SK-N-SH (cell line): ENCODE measurements around the gene TGFA. TPM values are rescaled to one million over a fixed set of nuclear protein-coding genes. Genes with fewer than 3 reads are reported as not detected.

Experiments used
- CTCF ChIA-PET: fragments of 300-600, 350-600 bp; formaldehyde crosslinking; extraction: SDS; loops from one replicate; lab custom pipeline; 2021; lab: Yijun Ruan, JAX
- POLR2A ChIA-PET: fragments of 350-600 bp; sonication (Branson Sonifier 250); formaldehyde crosslinking; extraction: SDS; loops from one replicate; lab custom pipeline; 2020; ENCODE audit warnings: antibody characterized with exemption, inconsistent platforms; lab: Yijun Ruan, JAX
- DNase-seq: peaks from one replicate; pipeline ENCODE4 v3.0.0; 2012
- H2AFZ ChIP-seq: fragments of 200-600 bp; sonication (generic); 2 replicates; pipeline ENCODE4 v1.8.1; 2016; ENCODE audit warnings: antibody characterized with exemption, mild to moderate bottlenecking, low read depth
- H3F3A ChIP-seq: fragments of 200-600 bp; sonication (generic); replicated peaks from 2 replicates; pipeline ENCODE3; 2016; ENCODE audit warnings: antibody characterized with exemption, mild to moderate bottlenecking; ENCODE audit not compliant: insufficient read depth
- H3K27ac ChIP-seq, 2 experiments: fragments of 200-500 bp in 1 of 2; fragments of 200-600 bp in 1 of 2; sonication (Bioruptor generic) in 1 of 2; sonication (generic), shearing (Covaris generic) in 1 of 2; 2 replicates each; pipeline versions ENCODE4 v1.5.1 to v1.6.1; 2014 to 2016; ENCODE audit warnings: low read depth in 2 of 2, inconsistent platforms in 1 of 2, low read length in 1 of 2, mild to moderate bottlenecking in 1 of 2, mixed read lengths in 1 of 2
- H3K27me3 ChIP-seq: fragments of 200-600 bp; sonication (generic), shearing (Covaris generic); 2 replicates; pipeline ENCODE4 v1.6.1; 2016; ENCODE audit warnings: mixed run types; ENCODE audit not compliant: insufficient read depth
- H3K36me3 ChIP-seq, 2 experiments: fragments of 200-500 bp in 1 of 2; fragments of 200-600 bp in 1 of 2; sonication (Bioruptor generic) in 1 of 2; sonication (generic) in 1 of 2; replicated peaks in 1 of 2; 2 replicates each; pipeline versions ENCODE3 to v1.5.1; 2014 to 2016; ENCODE audit warnings: low read length in 1 of 2, mild to moderate bottlenecking in 1 of 2; ENCODE audit not compliant: insufficient read depth in 2 of 2, control insufficient read depth in 1 of 2
- H3K4me1 ChIP-seq, 2 experiments: fragments of 200-500 bp in 1 of 2; fragments of 200-600 bp in 1 of 2; sonication (Bioruptor generic) in 1 of 2; sonication (generic), shearing (Covaris generic) in 1 of 2; 2 replicates each; pipeline versions ENCODE4 v1.5.1 to v1.6.1; 2014 to 2016; ENCODE audit warnings: low read depth in 1 of 2, low read length in 1 of 2, mixed run types in 1 of 2; ENCODE audit not compliant: insufficient read depth in 2 of 2, control insufficient read depth in 1 of 2
- H3K4me2 ChIP-seq: fragments of 200-600 bp; sonication (generic), shearing (Covaris generic); 2 replicates; pipeline ENCODE4 v1.6.1; 2017; ENCODE audit warnings: mixed run types
- H3K4me3 ChIP-seq, 2 experiments: fragments of 200-500 bp in 1 of 2; fragments of 200-600 bp in 1 of 2; sonication (Bioruptor generic) in 1 of 2; sonication (generic), shearing (Covaris generic) in 1 of 2; 2 replicates each; pipeline versions ENCODE4 v1.5.1 to v1.8.1; 2014 to 2016; ENCODE audit warnings: low read depth in 2 of 2, inconsistent platforms in 1 of 2, low read length in 1 of 2, mild to moderate bottlenecking in 1 of 2, mixed read lengths in 1 of 2, moderate library complexity in 1 of 2
- H3K79me2 ChIP-seq: fragments of 200-600 bp; sonication (generic); 2 replicates; pipeline ENCODE4 v1.8.1; 2017; ENCODE audit warnings: mild to moderate bottlenecking; ENCODE audit not compliant: insufficient read depth
- H3K9ac ChIP-seq: fragments of 200-600 bp; sonication (generic); 2 replicates; pipeline ENCODE4 v1.6.1; 2017; ENCODE audit warnings: mixed run types
- H3K9me2 ChIP-seq: fragments of 200-600 bp; sonication (generic); 2 replicates; pipeline ENCODE4 v1.6.1; 2017; ENCODE audit warnings: mixed run types
- H3K9me3 ChIP-seq: fragments of 200-600 bp; sonication (generic); 2 replicates; pipeline ENCODE4 v1.6.1; 2017; ENCODE audit warnings: mixed run types, mild to moderate bottlenecking, moderate library complexity
- H4K20me1 ChIP-seq: fragments of 200-600 bp; sonication (generic); 2 replicates; pipeline ENCODE4 v1.6.1; 2017; ENCODE audit warnings: mild to moderate bottlenecking, mixed run types; ENCODE audit not compliant: insufficient read depth
- EP300 ChIP-seq, 2 experiments: IDR thresholded peaks; 2 replicates each; pipeline versions ENCODE4 v1.4.0 to v1.6.1; 2012; ENCODE audit warnings: borderline replicate concordance in 1 of 2, low read depth in 1 of 2, low read length in 1 of 2
- FOXM1 ChIP-seq: IDR thresholded peaks from 2 replicates; pipeline ENCODE4 v1.4.0; 2012; ENCODE audit warnings: low read depth, mild to moderate bottlenecking
- GABPA ChIP-seq: IDR thresholded peaks from 2 replicates; pipeline ENCODE4 v1.4.0; 2012; ENCODE audit warnings: low read depth, mild to moderate bottlenecking
- JUND ChIP-seq: IDR thresholded peaks from 2 replicates; pipeline ENCODE4 v1.4.0; 2012
- MEF2A ChIP-seq: IDR thresholded peaks from 2 replicates; pipeline ENCODE4 v1.4.0; 2012; ENCODE audit warnings: low read depth, borderline replicate concordance
- MXI1 ChIP-seq: IDR thresholded peaks from 2 replicates; pipeline ENCODE4 v1.6.1; 2012; ENCODE audit warnings: mild to moderate bottlenecking, low read depth, low read length, improper control_type of control experiment
- POLR2AphosphoS5 ChIP-seq: IDR thresholded peaks from 2 replicates; pipeline ENCODE4 v1.6.1; 2012; ENCODE audit warnings: low read depth, low read length
- RCOR1 ChIP-seq: fragments of 150-350 bp; IDR thresholded peaks from 2 replicates; pipeline ENCODE4 v1.6.1; 2017; ENCODE audit warnings: antibody characterized with exemption, low read length
- RFX5 ChIP-seq: IDR thresholded peaks from 2 replicates; pipeline ENCODE4 v1.6.1; 2012; ENCODE audit warnings: mild to moderate bottlenecking, improper control_type of control experiment, low read length
- RXRA ChIP-seq: IDR thresholded peaks from 2 replicates; pipeline ENCODE4 v1.4.0; 2012; ENCODE audit warnings: low read depth, mild to moderate bottlenecking, borderline replicate concordance
- SIN3A ChIP-seq: IDR thresholded peaks from 2 replicates; pipeline ENCODE4 v1.6.1; 2012; ENCODE audit warnings: low read depth, mild to moderate bottlenecking, low read length, moderate library complexity, borderline replicate concordance
- TAF1 ChIP-seq: IDR thresholded peaks from 2 replicates; pipeline ENCODE4 v1.6.1; 2012; ENCODE audit warnings: low read depth, mild to moderate bottlenecking, low read length, moderate library complexity, borderline replicate concordance
- TEAD4 ChIP-seq: IDR thresholded peaks from 2 replicates; pipeline ENCODE4 v1.4.0; 2012; ENCODE audit warnings: mild to moderate bottlenecking, borderline replicate concordance; ENCODE audit not compliant: insufficient read depth
- YY1 ChIP-seq: IDR thresholded peaks from 2 replicates; pipeline ENCODE4 v1.4.0; 2012; ENCODE audit warnings: low read depth, mild to moderate bottlenecking
- WGBS: methylation state at CpG from one replicate; pipeline ENCODE4 v1.1.6; 2017; ENCODE audit warnings: low lambda C conversion rate; 5-methylcytosine and 5-hydroxymethylcytosine counted together
- polyA plus RNA-seq, 3 experiments: library from polyadenylated mRNA; depleted of rRNA; stranded (reverse); fragments of >200 nt; gene quantifications; 2 replicates each; pipeline ENCODE4 v1.2.3, GENCODE V29; 2012
- TF ChIP-seq, protein P1 (sequence below): IDR thresholded peaks from 2 replicates; pipeline ENCODE4 v1.4.0; 2012; ENCODE audit warnings: low read depth, borderline replicate concordance
- TF ChIP-seq, protein P2 (sequence below): IDR thresholded peaks from 2 replicates; pipeline ENCODE4 v1.4.0; 2012; ENCODE audit warnings: low read depth
- TF ChIP-seq, protein P3 (sequence below): fragments of 200-600 bp; sonication (generic); IDR thresholded peaks from 2 replicates; pipeline ENCODE4 v1.6.1; 2017; ENCODE audit warnings: antibody characterized with exemption, mild to moderate bottlenecking, moderate library complexity
- TF ChIP-seq, protein P4 (sequence below): fragments of 150-350 bp; IDR thresholded peaks from 2 replicates; pipeline ENCODE4 v1.6.1; 2016; ENCODE audit warnings: mild to moderate bottlenecking, low read depth, low read length
- TF ChIP-seq, protein P5 (sequence below): IDR thresholded peaks from 2 replicates; pipeline ENCODE4 v1.4.0; 2012; ENCODE audit warnings: low read depth, borderline replicate concordance

Gene TGFA
- polyA plus RNA-seq, 1 of the 3 experiments (the other 2 are of a cell fraction): not detected

DNA sequence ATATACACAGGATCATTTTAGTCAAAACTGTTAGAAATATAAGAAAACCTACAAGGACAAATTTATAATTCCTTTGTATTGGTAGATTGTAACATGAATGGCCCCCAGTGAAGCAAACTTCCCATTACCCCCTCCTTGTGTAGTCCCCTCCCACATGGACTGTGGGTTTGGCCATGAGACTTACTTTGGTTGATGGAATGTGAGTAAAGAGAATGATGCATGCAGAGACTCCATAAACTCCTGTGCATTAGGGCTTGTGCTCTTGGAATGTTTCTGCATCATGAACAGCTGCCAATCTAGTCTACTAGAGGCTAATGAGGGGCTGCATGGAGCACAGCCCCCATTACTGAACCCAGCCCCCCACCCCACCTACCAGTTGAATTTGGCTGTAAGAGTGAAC is 8.3 kb upstream of the TGFA start:
- DNase-seq: no peak
- CTCF ChIA-PET: no interaction called here
- H3K9me3 ChIP-seq: no peaks in the 10 kb centered on the region

DNA sequence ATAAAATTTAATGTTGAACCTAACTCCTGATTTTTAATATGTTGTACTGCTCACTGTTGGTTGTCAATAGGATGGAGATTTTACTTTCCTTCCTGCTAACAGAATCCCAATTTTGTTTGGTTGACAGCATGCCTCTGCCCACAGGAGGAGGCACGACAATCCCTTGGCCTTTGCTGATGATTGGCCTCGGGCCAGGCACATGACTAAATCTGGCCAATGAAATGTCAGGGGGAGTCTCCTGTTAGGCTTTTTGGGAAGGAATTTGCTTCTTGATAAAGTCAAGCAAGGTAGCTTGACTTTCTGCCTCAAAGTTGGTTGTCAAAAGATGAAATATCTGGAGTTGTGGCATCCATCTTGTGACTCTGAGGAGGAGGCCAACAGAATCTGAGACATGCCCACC is 6.8 kb upstream of the TGFA start:
- Histone ChIP-seq H2AFZ (no peak overlapping the region), H3K9me2 (no peaks in the 10 kb centered on the region), H3K9ac (no peak overlapping the region), H4K20me1 (no peaks in the 10 kb centered on the region), H3K27ac (no peak overlapping the region), H3K4me2 (no peak overlapping the region), H3K4me3 (no peak overlapping the region), H3K27me3 (peaks cover 8% of the 10 kb centered on the region; the same call in 1 of the 2 replicates), H3K9me3 (no peaks in the 10 kb centered on the region)
- DNase-seq: no peak
- no peak for TF ChIP-seq JUND
- no peak for TF ChIP-seq POLR2AphosphoS5
- TF ChIP-seq YY1: no peak
- TF ChIP-seq MXI1: no peak
- TF ChIP-seq, protein P1, sequence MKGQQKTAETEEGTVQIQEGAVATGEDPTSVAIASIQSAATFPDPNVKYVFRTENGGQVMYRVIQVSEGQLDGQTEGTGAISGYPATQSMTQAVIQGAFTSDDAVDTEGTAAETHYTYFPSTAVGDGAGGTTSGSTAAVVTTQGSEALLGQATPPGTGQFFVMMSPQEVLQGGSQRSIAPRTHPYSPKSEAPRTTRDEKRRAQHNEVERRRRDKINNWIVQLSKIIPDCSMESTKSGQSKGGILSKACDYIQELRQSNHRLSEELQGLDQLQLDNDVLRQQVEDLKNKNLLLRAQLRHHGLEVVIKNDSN: no peak
- TF ChIP-seq, protein P2, sequence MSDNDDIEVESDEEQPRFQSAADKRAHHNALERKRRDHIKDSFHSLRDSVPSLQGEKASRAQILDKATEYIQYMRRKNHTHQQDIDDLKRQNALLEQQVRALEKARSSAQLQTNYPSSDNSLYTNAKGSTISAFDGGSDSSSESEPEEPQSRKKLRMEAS: no peak
- TF ChIP-seq, protein P3, sequence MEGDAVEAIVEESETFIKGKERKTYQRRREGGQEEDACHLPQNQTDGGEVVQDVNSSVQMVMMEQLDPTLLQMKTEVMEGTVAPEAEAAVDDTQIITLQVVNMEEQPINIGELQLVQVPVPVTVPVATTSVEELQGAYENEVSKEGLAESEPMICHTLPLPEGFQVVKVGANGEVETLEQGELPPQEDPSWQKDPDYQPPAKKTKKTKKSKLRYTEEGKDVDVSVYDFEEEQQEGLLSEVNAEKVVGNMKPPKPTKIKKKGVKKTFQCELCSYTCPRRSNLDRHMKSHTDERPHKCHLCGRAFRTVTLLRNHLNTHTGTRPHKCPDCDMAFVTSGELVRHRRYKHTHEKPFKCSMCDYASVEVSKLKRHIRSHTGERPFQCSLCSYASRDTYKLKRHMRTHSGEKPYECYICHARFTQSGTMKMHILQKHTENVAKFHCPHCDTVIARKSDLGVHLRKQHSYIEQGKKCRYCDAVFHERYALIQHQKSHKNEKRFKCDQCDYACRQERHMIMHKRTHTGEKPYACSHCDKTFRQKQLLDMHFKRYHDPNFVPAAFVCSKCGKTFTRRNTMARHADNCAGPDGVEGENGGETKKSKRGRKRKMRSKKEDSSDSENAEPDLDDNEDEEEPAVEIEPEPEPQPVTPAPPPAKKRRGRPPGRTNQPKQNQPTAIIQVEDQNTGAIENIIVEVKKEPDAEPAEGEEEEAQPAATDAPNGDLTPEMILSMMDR: no peak
- no peak for TF ChIP-seq RXRA
- TF ChIP-seq RCOR1: no peak
- TF ChIP-seq RFX5: no peak
- TF ChIP-seq EP300 (IDR thresholded peaks at IDR 0.05; ENCODE audit: borderline replicate concordance in 1 of 2, low read depth in 1 of 2, low read length in 1 of 2): no peak
- TF ChIP-seq MEF2A: no peak
- TF ChIP-seq GABPA: no peak
- no peak for TF ChIP-seq FOXM1
- no peak for TF ChIP-seq TEAD4
- TF ChIP-seq, protein P4, sequence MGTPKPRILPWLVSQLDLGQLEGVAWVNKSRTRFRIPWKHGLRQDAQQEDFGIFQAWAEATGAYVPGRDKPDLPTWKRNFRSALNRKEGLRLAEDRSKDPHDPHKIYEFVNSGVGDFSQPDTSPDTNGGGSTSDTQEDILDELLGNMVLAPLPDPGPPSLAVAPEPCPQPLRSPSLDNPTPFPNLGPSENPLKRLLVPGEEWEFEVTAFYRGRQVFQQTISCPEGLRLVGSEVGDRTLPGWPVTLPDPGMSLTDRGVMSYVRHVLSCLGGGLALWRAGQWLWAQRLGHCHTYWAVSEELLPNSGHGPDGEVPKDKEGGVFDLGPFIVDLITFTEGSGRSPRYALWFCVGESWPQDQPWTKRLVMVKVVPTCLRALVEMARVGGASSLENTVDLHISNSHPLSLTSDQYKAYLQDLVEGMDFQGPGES: no peak
- no peak for TF ChIP-seq SIN3A
- no peak for TF ChIP-seq TAF1
- TF ChIP-seq, protein P5, sequence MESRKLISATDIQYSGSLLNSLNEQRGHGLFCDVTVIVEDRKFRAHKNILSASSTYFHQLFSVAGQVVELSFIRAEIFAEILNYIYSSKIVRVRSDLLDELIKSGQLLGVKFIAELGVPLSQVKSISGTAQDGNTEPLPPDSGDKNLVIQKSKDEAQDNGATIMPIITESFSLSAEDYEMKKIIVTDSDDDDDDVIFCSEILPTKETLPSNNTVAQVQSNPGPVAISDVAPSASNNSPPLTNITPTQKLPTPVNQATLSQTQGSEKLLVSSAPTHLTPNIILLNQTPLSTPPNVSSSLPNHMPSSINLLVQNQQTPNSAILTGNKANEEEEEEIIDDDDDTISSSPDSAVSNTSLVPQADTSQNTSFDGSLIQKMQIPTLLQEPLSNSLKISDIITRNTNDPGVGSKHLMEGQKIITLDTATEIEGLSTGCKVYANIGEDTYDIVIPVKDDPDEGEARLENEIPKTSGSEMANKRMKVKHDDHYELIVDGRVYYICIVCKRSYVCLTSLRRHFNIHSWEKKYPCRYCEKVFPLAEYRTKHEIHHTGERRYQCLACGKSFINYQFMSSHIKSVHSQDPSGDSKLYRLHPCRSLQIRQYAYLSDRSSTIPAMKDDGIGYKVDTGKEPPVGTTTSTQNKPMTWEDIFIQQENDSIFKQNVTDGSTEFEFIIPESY: no peak
- TF ChIP-seq, all 33 proteins: peak for 0
- 45% methylated on average over 2 of the region's 2 CpGs for WGBS
- Histone ChIP-seq H3F3A (no peaks in the 10 kb centered on the region), H3K4me1 (no peaks in the 10 kb centered on the region), H3K79me2 (no peaks in the 10 kb centered on the region), H3K36me3 (no peaks in the 10 kb centered on the region)
- ChIA-PET CTCF (interaction anchor here (0.7 to 1.1 kb wide), 2 partner anchors 9 to 220 kb away, joined by 3 read pairs; no protein-coding TSS in a partner anchor), POLR2A (no interaction called here)

More for the DNA sequence above, 8.3 kb upstream of the TGFA start:
- peaks cover 6% of the 10 kb centered on the region; the same call in 1 of the 2 replicates for H3K27me3 ChIP-seq
- H3K36me3 ChIP-seq: no peaks in the 10 kb centered on the region
- H3K4me3 ChIP-seq: no peak overlapping the region
- H3K4me1 ChIP-seq: no peaks in the 10 kb centered on the region
- no peak for TF ChIP-seq YY1
- no peak for TF ChIP-seq EP300 (IDR thresholded peaks at IDR 0.05; ENCODE audit: borderline replicate concordance in 1 of 2, low read depth in 1 of 2, low read length in 1 of 2)
- no peak overlapping the region for H2AFZ ChIP-seq
- H3K27ac ChIP-seq: no peak overlapping the region
- no peaks in the 10 kb centered on the region for H3K79me2 ChIP-seq
- no peak overlapping the region for H3K4me2 ChIP-seq
- POLR2A ChIA-PET: no interaction called here
- no peaks in the 10 kb centered on the region for H3K9me2 ChIP-seq
- no peak overlapping the region for H3K9ac ChIP-seq
- no peaks in the 10 kb centered on the region for H3F3A ChIP-seq
- H4K20me1 ChIP-seq: no peaks in the 10 kb centered on the region
